Femur (tissue), 1 donor: ENCODE data around the gene CASK.
A peak's percentile ranks its signal among the peaks of the same experiment; 100 is the strongest.
"Not testable (repeated sequence)": the region's sequence is repeated elsewhere in the genome, so short reads cannot be mapped to it uniquely, and the experiment has no call there.

ENCODE experiments used
- DNase-seq: peaks from one replicate; pipeline ENCODE4 v3.0.0-alpha.2; 2017

The CASK gene

DNA sequence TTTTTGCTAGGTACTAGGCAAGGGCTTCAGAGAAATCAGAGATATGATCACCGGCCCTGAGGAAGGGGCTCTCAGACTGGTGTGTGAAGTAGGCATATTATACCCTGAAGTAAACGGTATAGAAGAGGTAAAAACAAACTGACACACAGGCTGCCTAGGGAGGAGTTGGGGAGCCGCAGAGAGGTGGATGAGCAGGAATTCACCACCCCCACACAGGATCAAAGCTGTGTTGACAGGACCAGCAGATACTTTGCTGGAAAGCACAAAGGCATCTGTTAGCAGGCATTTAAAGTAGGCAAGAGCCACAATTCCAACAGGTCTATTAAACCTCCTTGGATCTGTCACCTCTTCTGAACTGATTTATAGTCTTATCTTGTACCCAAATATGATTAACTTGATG is 306.4 kb downstream of the CASK start:
- no peak for DNase-seq

DNA sequence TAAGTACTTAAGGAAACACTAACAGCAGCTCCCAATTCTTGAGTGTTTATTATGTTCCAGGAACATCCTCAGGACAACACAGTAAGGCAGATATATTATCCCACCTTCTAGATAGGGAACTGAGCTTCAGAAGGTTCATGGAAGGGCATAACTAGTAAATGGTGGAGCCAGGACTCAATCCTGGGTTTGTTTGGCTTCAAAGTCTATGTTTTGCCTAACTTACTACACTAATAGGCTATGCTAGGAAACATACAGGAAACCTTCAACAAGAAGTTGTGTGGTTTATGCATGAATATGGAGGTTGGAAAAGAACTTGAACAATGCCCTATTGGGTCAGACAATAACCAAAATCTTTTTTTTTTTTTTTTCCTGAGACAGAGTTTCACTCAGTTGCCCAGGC is 307.1 kb downstream of the CASK start:
- no peak for DNase-seq

DNA sequence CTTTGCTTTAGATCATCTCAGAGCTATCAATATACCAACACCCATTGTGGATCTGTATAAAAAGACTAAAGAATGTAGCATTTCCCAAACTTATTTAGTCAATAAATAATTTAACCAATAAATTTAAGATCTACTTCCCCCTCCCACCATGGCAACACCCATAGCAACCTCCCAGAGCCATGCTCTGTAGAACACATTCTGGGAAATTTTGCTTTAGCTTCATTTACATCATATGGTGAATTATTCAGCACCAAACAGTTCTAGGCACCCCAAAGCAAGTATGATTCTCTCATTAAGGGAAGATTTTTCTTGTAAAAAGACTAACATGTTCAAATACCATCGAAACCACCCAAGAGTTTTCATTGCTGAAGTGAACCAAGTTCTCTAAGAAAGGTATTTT is 315.1 kb downstream of the CASK start:
- DNase-seq: no peak

GRCh38 chrX:41607264-41607832 is 316.0 kb downstream of the CASK start:
- DNase-seq: no peak

- DNase-seq: not testable (repeated sequence)
Observed at GRCh38 chrX:41606057-41606456, 317.3 kb downstream of the CASK start.

DNA sequence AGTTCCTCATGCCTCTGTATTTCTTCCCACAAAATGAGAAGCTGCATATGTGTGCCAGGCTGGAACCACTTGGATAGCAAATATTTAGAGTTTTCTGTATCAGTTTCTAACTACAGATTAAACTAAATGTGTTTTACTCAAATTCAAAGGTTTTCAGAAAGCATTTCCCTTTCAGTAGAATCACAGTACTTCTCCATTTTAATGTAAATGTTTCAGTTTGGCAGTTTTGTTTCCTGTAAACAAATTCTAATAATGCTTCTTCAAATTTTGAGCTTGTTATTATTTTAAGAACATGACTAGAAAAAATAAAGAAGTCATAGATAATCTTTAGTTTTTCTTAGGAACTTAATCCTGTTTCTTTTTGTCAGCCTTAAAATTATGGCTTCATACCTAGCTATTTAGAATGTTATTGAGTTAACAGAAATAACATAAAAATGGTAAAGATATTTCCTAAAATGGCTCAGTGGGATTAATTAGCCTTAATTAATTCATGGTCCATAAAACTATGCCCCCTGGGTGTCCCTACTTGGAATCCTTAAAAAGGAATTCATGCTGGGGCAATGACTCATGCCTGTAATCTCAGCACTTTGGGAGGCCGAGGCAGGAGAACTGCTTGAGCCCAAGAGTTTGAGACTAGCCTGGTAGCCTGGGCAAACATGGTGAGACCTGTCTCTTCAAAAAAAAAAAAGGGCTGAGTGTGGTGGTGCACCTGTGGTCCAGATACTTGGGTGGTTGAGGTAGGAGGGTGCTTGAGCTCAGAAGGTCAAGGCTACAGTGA is 318.4 kb downstream of the CASK start:
- no peak for DNase-seq

DNA sequence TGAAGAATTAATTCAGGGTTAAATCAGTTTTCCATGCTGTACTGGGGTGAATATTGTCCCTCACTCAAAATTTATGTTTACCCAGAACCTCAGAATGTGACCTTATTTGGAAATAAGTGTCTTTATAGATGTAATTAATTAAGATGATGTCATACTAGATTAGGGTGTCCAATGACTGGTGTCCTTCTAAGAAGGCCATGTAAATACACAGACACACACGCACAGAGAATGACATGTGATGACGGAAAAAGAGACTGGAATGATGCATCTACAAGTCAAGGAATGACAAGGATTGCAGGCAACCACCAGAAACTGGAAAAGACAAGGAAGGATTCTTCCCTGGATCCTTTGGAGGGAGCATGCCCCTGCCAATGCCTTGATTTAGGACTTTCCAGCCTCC is 319.2 kb downstream of the CASK start:
- DNase-seq: no peak

- DNase-seq: no peak
Observed at GRCh38 chrX:41603596-41603995, 319.8 kb downstream of the CASK start.

GRCh38 chrX:41602816-41603345 is 320.5 kb downstream of the CASK start:
- no peak for DNase-seq

DNA sequence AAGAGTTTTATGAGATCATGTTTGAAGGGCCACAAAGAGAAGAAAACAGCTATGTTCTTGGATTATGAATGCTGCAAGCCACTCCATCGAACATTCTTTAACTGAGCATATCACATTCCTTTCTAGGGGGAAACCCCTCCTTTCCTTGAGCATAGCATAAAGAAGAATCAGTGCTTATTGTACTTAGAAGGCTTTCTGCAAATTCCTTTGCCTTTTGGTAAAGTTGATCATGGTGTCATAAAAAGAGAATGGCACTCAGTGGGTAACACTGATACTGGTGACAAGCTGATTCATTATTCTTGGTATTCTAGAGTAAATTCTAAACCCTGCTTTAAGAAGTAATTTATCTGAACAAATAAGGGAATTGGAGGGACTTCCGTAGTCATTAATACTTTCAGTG is 323.1 kb downstream of the CASK start:
- no peak for DNase-seq

DNA sequence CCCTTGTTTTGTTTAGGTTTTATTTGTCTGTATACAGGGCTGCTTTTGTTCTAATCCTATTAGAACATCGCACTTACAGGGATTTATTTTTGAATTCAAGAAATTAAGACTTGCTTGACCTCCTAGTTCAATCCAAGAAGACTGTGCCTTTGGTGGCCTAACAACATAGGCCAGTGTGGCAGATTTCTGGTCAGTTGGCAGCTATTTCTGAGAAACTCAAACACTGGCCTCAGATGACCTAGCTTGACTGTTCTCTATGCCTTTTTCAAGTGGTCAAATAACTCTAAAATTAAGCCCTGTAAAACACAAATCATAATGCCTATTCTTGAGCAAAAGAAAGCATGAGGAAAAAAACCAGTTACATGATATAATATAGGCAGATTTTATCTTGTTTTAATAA is 323.8 kb downstream of the CASK start:
- no peak for DNase-seq

DNA sequence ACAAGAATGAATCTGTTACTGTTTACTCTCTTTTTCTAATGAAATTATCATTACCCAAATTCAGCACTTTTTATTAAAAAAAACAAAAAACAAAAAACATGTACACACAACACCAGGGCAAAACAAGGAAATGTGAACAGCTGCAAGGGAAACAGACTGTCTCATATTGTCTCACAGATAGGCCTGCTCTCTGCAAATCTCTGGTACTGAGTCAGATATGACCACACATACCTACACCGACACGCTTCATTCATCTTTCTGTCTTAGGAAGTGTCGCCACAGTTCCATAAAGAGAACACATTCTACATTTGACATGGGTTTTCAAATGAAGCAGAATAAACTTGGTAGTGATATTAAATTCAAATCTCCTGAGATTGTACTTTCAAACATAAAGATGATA is 326.8 kb downstream of the CASK start:
- no peak for DNase-seq

- DNase-seq: no peak
Observed at GRCh38 chrX:41594634-41595033, 328.7 kb downstream of the CASK start.

GRCh38 chrX:41591906-41592305 is 331.4 kb downstream of the CASK start:
- no peak for DNase-seq

DNA sequence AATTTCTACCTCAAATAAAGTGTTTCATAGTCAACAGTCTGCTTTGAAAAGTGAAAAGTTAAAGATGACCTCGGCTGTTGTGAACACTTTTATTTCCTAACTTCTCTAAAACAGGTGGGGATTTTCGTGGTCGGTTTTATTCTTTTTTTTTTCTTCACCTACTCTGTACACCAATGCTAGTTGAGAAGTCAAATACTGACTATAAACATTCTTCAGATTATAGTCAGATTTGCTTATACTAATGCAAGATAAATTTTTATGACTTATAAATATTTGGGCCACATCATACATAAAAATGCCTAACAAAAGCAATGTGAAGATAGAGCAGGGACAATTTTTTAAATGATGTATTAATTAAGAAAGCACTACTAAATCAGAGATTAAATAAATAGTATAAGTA is 332.7 kb downstream of the CASK start:
- no peak for DNase-seq

DNA sequence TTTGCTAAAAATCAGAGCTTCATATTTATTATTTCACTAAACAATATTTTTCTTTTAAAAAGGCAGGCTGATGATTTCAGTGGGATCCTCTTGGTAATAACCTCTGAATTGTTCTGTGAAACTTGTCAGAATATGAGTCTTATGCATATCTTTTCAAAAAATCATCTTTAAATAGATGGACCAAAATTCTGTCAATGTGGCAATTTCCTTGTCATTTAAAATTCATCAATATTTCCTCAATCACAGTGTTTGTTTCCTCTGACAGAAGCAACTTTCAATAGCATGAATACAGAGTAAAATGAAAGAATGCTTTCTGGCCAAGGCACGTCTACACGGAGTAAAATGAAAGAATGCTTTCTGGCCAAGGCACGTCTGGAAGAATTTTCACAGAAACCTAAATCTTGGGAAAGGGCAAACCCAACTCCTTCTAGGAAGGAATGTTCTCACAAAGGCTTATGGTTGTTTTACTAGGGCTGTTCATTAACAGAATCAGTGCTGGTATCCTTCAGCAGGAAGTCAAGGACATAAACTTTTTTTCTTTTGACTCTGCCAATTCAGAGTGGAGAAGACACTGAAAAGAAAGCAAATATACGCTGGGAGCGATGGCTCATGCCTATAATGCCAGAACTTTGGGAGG is 333.6 kb downstream of the CASK start:
- DNase-seq: peak; percentile 26

DNA sequence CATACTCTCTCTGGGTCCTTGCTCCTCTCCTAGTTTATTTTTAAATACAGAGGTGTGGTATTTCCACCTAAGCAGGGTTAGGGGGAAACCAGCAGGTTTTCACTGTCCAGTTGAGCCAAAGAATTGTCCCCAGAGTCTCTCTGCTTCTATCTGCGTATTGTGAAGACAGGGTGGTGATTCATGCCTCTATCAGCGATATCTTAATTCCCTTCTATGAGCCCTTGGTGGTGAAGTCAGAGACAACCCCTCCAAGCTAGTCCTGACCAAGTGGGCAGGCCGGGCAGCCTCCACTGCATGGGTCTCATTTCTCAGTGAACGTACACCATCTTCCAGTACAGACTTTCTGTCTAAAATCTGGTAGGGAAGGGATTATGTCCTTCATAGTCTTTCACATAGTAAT is 335.1 kb downstream of the CASK start:
- no peak for DNase-seq

DNA sequence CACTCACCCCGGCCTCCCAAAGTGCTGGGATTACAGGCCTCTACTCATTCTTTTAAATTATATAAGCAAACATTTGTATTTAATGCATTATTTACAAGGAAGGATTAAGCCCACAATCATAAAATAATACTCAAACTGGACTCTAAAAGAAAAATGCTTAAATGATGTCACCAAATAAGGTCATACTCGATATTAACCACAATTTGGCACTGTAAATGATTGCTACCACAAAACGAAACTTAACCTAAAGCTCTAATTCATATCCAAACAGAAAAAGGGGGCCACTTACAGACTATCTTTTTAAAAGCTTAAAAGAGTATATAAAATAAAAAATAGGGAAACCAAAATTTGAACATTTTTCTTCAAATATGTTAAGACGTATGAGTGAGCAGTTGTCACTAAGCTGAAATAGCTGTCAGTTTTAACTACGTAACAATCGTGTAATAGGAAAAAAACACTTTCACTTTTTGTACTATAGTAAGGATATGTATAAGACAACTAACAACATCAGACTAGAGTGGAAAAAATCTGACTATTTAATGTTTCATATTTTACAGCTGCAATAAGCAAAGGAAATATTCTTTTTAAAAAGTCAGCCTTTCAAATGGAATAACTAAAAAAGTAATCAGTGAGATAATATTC is 342.8 kb downstream of the CASK start:
- DNase-seq: no peak

- no peak for DNase-seq
Observed at GRCh38 chrX:41563876-41564275, 359.5 kb downstream of the CASK start.

DNA sequence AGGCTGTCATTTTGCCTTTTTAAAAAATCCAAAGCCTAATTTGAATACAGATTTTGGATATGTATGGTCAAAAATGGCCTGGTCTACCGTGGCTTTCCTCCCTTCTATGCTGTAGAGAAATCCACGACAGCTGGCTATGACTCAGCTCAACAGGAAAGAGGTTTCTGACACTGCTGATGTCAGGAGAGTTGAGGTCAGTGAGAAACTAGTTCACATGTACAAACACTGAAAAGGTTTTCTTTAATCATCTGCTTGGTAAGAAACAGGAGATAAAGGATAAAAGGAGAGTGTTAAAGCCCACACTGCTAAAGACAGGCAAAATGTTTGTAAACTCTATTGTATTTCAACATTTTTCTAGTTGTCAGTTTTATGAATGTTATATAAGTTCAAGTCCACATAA is 362.3 kb downstream of the CASK start:
- DNase-seq: peak; percentile 32

DNA sequence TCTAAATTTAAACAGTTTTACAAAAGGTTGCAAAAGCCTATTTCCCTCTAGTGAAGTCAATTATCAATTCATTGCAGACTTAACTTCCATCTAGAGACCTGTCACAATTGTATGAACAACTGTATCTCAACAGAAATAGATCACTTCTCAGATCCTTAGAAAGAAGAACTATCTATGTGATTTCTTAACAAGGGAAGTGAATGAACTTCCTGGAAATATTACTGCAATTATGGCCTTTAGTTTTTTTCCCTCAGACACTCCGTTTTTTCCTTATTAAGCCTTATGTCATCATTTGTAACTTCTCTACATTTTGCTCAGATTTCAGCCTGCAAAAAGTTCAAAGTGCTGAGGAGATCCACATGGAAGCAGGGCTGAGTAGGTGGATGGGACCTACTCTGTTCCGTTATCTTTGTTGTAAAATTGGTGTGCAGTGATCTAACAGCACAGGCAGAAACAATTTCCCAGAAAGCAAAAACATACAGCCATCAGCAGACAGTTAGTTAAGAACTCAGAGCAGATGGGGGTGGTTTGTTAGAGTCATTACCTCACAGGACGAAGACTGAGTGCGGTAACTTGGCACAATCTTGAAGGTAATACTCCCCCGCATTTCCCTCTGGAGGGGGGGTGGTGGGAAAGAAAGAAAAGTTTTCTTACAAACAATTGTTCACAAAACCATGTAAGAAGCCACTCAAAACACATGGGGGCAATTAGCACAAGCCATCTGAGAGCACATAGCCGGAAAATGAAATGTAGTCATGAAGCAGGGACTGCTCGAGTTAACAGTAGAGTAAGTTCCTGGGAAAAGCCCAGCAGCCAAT is 363.9 kb downstream of the CASK start:
- peak; percentile 47 for DNase-seq

GRCh38 chrX:41558531-41558930 is 364.8 kb downstream of the CASK start:
- no peak for DNase-seq

GRCh38 chrX:41556958-41557357 is 366.4 kb downstream of the CASK start:
- DNase-seq: no peak
